K562 (cell line): ENCODE results near the gene ADGRD1. TPM values are rescaled to one million over a fixed set of nuclear protein-coding genes. Genes with fewer than 3 reads are reported as not detected.

ENCODE experiments used
- ATAC-seq: fragments of 200-7000 bp; cut with Tn5 transposase; 3 replicates; pipeline ENCODE4 v1.9.1; 2020; ENCODE audit warnings: moderate library complexity
- BruUV-seq: library from RNA; stranded (reverse); fragments of 400-500 nt; replicated peaks from 2 replicates; lab custom pipeline; 2021; lab: Mats Ljungman, UMichigan
- CTCF ChIA-PET: fragments of 300-600 bp; formaldehyde crosslinking; extraction: SDS; loops from one replicate; lab custom pipeline; 2021; ENCODE audit warnings: low intra/inter-chr PET ratio; lab: Yijun Ruan, JAX
- POLR2A ChIA-PET: fragments of 300-600, 350-650 bp; sonication (Branson Sonifier 250); formaldehyde crosslinking; extraction: SDS; loops from one replicate; lab custom pipeline; 2021; ENCODE audit warnings: antibody characterized with exemption, inconsistent platforms; lab: Yijun Ruan, JAX
- DNase-seq, 4 experiments: peaks; one replicate each; pipeline versions ENCODE4 v3.0.0 to v3.0.0-alpha.2; 2011 to 2018; ENCODE audit warnings: low spot score in 3 of 4, mixed read lengths in 3 of 4; ENCODE audit errors: extremely low read depth in 1 of 4
- FAIRE-seq: peaks from 2 replicates; lab custom pipeline; 2011; peaks lifted over from hg19 to GRCh38; lab: Jason Lieb, UNC
- H2AFZ ChIP-seq: 2 replicates; pipeline ENCODE4 v1.6.0; 2011; ENCODE audit warnings: low read depth, low read length, control low read depth, inconsistent platforms
- H3K27ac ChIP-seq: fragments of 200-600 bp; 3 replicates; pipeline ENCODE4 v1.8.0; 2011; ENCODE audit warnings: low read depth, mild to moderate bottlenecking, control low read depth, inconsistent platforms, low read length, moderate library complexity, mixed read lengths; ENCODE audit errors: extremely low read depth
- H3K27me3 ChIP-seq, 2 experiments: fragments of 300-600 bp in 1 of 2; 2 replicates in 1 of 2; 3 replicates in 1 of 2; pipeline versions ENCODE4 v1.6.0 to v1.8.0; 2011; ENCODE audit warnings: inconsistent platforms in 2 of 2, low read length in 2 of 2, mild to moderate bottlenecking in 1 of 2, mixed read lengths in 1 of 2, moderate library complexity in 1 of 2; ENCODE audit not compliant: control insufficient read depth in 2 of 2, insufficient read depth in 2 of 2
- H3K36me3 ChIP-seq: fragments of 300-600 bp; 3 replicates; pipeline ENCODE4 v1.8.0; 2011; ENCODE audit warnings: mild to moderate bottlenecking, low read length, inconsistent platforms; ENCODE audit not compliant: control insufficient read depth, insufficient read depth
- H3K4me1 ChIP-seq, 2 experiments: fragments of 200-600 bp in 1 of 2; replicated peaks in 1 of 2; 2 replicates in 1 of 2; 3 replicates in 1 of 2; pipeline versions ENCODE4 v1.5.1 to v1.8.0; 2011; ENCODE audit warnings: inconsistent platforms in 2 of 2, low read length in 2 of 2, mild to moderate bottlenecking in 1 of 2, mixed read lengths in 1 of 2, moderate library complexity in 1 of 2; ENCODE audit not compliant: control insufficient read depth in 2 of 2, insufficient read depth in 2 of 2
- H3K4me2 ChIP-seq: 2 replicates; pipeline ENCODE4 v1.6.1; 2011; ENCODE audit warnings: low read length, control low read depth, inconsistent platforms, mixed read lengths; ENCODE audit not compliant: insufficient read depth
- H3K4me3 ChIP-seq: fragments of 200-600 bp; sonication (generic), shearing (Covaris generic); 2 replicates; pipeline ENCODE4 v1.5.1; 2016; ENCODE audit warnings: control low read depth, inconsistent platforms
- H3K79me2 ChIP-seq: fragments of 200-600 bp; 3 replicates; pipeline ENCODE4 v1.8.0; 2011; ENCODE audit warnings: low read length, inconsistent platforms; ENCODE audit not compliant: control insufficient read depth, insufficient read depth
- H3K9ac ChIP-seq, 2 experiments: 2 replicates each; pipeline versions ENCODE4 v1.6.0 to v1.6.1; 2011; ENCODE audit warnings: low read depth in 2 of 2, low read length in 2 of 2, control low read depth in 1 of 2, inconsistent platforms in 1 of 2, mild to moderate bottlenecking in 1 of 2, mixed read lengths in 1 of 2; ENCODE audit not compliant: insufficient read depth in 1 of 2
- H3K9me1 ChIP-seq: one replicate; pipeline ENCODE4 v1.6.0; 2011; ENCODE audit warnings: inconsistent platforms, mild to moderate bottlenecking, low read length, moderate library complexity; ENCODE audit not compliant: control insufficient read depth, insufficient read depth
- H3K9me3 ChIP-seq: replicated peaks from 2 replicates; pipeline ENCODE4 v1.5.1; 2011; ENCODE audit warnings: low read depth, low read length, inconsistent platforms; ENCODE audit not compliant: control insufficient read depth, insufficient read depth
- H4K20me1 ChIP-seq: replicated peaks from 2 replicates; pipeline ENCODE4 v1.6.1; 2011; ENCODE audit warnings: low read length, inconsistent platforms, mixed read lengths; ENCODE audit not compliant: control insufficient read depth, insufficient read depth
- ARNT ChIP-seq, 2 experiments: fragments of 450-650 bp; IDR thresholded peaks; 2 replicates each; pipeline ENCODE4 v1.6.1; 2016; ENCODE audit warnings: mild to moderate bottlenecking in 1 of 2
- CCAR2 ChIP-seq: fragments of 200-400 bp; formaldehyde crosslinking; IDR thresholded peaks from 2 replicates; pipeline ENCODE4 v1.6.1; 2017; ENCODE audit warnings: mild to moderate bottlenecking, low read depth, low read length
- CTBP1 ChIP-seq: fragments of 450-650 bp; IDR thresholded peaks from 2 replicates; pipeline ENCODE4 v1.6.1; 2016; ENCODE audit warnings: borderline replicate concordance
- ETV6 ChIP-seq, 3 experiments: fragments of 150-350 bp in 1 of 3; sonication (generic) in 1 of 3; formaldehyde crosslinking in 1 of 3; IDR thresholded peaks; 2 replicates each; pipeline versions ENCODE4 v1.6.1 to v1.8.0; 2014 to 2022; ENCODE audit warnings: borderline replicate concordance in 2 of 3, low read depth in 2 of 3, antibody characterized with exemption in 1 of 3, low read length in 1 of 3, mild to moderate bottlenecking in 1 of 3, missing genetic modification reagents in 1 of 3
- FIP1L1 ChIP-seq: fragments of 200-400 bp; formaldehyde crosslinking; IDR thresholded peaks from 2 replicates; pipeline ENCODE4 v1.6.1; 2018; ENCODE audit warnings: mild to moderate bottlenecking, low read depth, low read length; ENCODE audit not compliant: poor library complexity, severe bottlenecking
- GATAD2A ChIP-seq: fragments of 450-650 bp; IDR thresholded peaks from 2 replicates; pipeline ENCODE4 v1.6.1; 2017
- HIVEP1 ChIP-seq: fragments of 250-450 bp; sonication (Bioruptor Pico); IDR thresholded peaks from 2 replicates; pipeline ENCODE4 v1.4.0; 2020; ENCODE audit warnings: mild to moderate bottlenecking
- KDM2B ChIP-seq: fragments of 250-450 bp; sonication (Bioruptor Pico); IDR thresholded peaks from 2 replicates; pipeline ENCODE4 v1.8.0; 2021; ENCODE audit warnings: mild to moderate bottlenecking, moderate library complexity
- POLR2B ChIP-seq: fragments of 450-650 bp; IDR thresholded peaks from 2 replicates; pipeline ENCODE4 v1.6.1; 2018; ENCODE audit warnings: low read depth; ENCODE audit not compliant: partially characterized antibody
- PYGO2 ChIP-seq: fragments of 450-650 bp; IDR thresholded peaks from 2 replicates; pipeline ENCODE4 v1.6.1; 2016; ENCODE audit warnings: mild to moderate bottlenecking, missing genetic modification characterization, moderate library complexity, missing compliant biosample characterization
- SLC30A9 ChIP-seq: fragments of 250-450 bp; sonication (Bioruptor Pico); IDR thresholded peaks from 2 replicates; pipeline ENCODE4 v1.8.0; 2022; ENCODE audit warnings: mild to moderate bottlenecking, moderate library complexity
- SMARCE1 ChIP-seq: fragments of 450-650 bp; IDR thresholded peaks from 2 replicates; pipeline ENCODE4 v1.7.1; 2016; ENCODE audit warnings: mild to moderate bottlenecking
- ZEB2 ChIP-seq: fragments of 450-650 bp; IDR thresholded peaks from 2 replicates; pipeline ENCODE4 v1.6.1; 2016
- ZNF280B ChIP-seq: fragments of 250-450 bp; sonication (Bioruptor Pico); IDR thresholded peaks from 2 replicates; pipeline ENCODE4 v1.5.1; 2021; ENCODE audit warnings: mild to moderate bottlenecking
- ZNF644 ChIP-seq: fragments of 200-800 bp; sonication (Bioruptor generic); IDR thresholded peaks from 2 replicates; pipeline ENCODE4 v1.6.1; 2016; ENCODE audit warnings: low read depth, missing genetic modification characterization, missing compliant biosample characterization
- WGBS: fragments of 100-300 bp; shearing (Covaris generic); methylation state at CpG from one replicate; pipeline ENCODE4 v1.1.6; 2016; ENCODE audit warnings: low coverage, mixed read lengths; ENCODE audit not compliant: insufficient coverage; ENCODE audit errors: missing lambda C conversion rate; 5-methylcytosine and 5-hydroxymethylcytosine counted together
- in situ Hi-C: fragments of 300-500 bp; cut with MboI; formaldehyde crosslinking; loops from 4 replicates; pipeline ENCODE4 v1.15.0; 2018; ENCODE audit warnings: inconsistent platforms, mixed read lengths
- intact Hi-C: fragments of 100-400 bp; cut with micrococcal nuclease; formaldehyde crosslinking; loops from 2 replicates; pipeline ENCODE4 v1.14.2; 2022
- polyA plus RNA-seq, 8 experiments: library from polyadenylated mRNA; depleted of rRNA in 4 of 8; stranded (reverse) in 5 of 8; unstranded in 3 of 8; fragments of >200 nt; fragmentation: Nextera tagmentation in 2 of 8; fragmentation: Illumina TruSeq in 1 of 8; extraction: Ambion mirVana in 2 of 8; extraction: Trizol in 1 of 8; gene quantifications; 2 replicates each; pipeline versions ENCODE4 v1.2.1 to v1.2.3, GENCODE V29; 2011 to 2014; ENCODE audit warnings: inconsistent platforms in 1 of 8, missing spikeins in 1 of 8
- total RNA-seq, 7 experiments: library from RNA; depleted of rRNA in 6 of 7; stranded (reverse); fragments of >200 nt in 6 of 7; fragmentation: Illumina TruSeq in 2 of 7; extraction: Trizol in 2 of 7; gene quantifications; 2 replicates each; pipeline versions ENCODE4 v1.2.1 to v1.2.3, GENCODE V29; 2011 to 2021; ENCODE audit warnings: low replicate concordance in 1 of 7
- TF ChIP-seq, protein P1 (sequence below): fragments of 450-650 bp; IDR thresholded peaks from 2 replicates; pipeline ENCODE4 v1.6.1; 2016; ENCODE audit warnings: missing biosample characterization, missing genetic modification characterization

ADGRD1 gene
- total and polyA plus RNA-seq, 9 of the 15 experiments (the other 6 are each of a cell fraction or from before 2014, with no cell fraction given): 1.7 to 11.7 (median 3.3) TPM

DNA sequence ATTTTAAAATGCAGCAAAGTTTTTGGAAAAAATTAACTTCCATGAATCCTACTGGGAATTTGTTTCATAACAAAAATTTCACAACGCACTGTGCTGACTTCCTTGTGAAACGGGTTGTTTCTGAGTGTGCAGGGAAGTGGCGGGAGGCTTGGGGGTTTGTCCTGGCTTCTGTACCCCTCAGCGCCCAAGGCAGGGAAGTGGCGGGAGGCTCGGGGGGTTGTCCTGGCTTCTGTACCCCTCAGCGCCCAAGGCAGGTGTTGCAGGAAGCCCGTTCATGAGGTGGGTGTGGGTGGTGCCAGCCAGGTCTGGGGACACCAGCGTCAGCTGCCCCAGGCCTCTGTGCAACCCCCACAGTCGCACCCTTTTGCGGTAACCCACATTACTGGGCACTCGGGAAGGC, 25.1 kb downstream of the ADGRD1 start:
- intact Hi-C loops: no loop called here
- POLR2A ChIA-PET: no interaction called here

More for the DNA sequence above, 25.1 kb downstream of the ADGRD1 start:
- no peak for TF ChIP-seq ARNT (IDR thresholded peaks at IDR 0.05)
- no peak for TF ChIP-seq PYGO2 (tag)
- no peak for TF ChIP-seq ZNF644
- TF ChIP-seq HIVEP1 (CRISPR knock-in tag): no peak
- TF ChIP-seq ZNF280B (CRISPR knock-in tag): no peak
- TF ChIP-seq CTBP1: no peak
- no peak for TF ChIP-seq ZEB2
- no peak for TF ChIP-seq GATAD2A
- TF ChIP-seq ETV6 (IDR thresholded peaks at IDR 0.05; ENCODE audit: borderline replicate concordance in 1 of 2, low read depth in 2 of 2, low read length in 1 of 2): no peak
- no peak for TF ChIP-seq ETV6 (CRISPR knock-in tag; IDR thresholded peaks at IDR 0.05; ENCODE audit: borderline replicate concordance)
- no peak for TF ChIP-seq SMARCE1
- no peak for TF ChIP-seq FIP1L1
- no peak for TF ChIP-seq CCAR2
- no peak for TF ChIP-seq SLC30A9 (CRISPR knock-in tag)
- TF ChIP-seq POLR2B: no peak
- TF ChIP-seq, protein P1, sequence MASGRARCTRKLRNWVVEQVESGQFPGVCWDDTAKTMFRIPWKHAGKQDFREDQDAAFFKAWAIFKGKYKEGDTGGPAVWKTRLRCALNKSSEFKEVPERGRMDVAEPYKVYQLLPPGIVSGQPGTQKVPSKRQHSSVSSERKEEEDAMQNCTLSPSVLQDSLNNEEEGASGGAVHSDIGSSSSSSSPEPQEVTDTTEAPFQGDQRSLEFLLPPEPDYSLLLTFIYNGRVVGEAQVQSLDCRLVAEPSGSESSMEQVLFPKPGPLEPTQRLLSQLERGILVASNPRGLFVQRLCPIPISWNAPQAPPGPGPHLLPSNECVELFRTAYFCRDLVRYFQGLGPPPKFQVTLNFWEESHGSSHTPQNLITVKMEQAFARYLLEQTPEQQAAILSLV (tag): no peak
- no peak for TF ChIP-seq KDM2B (CRISPR knock-in tag)
- no peaks in the 10 kb centered on the region for H4K20me1 ChIP-seq
- peaks cover 20 to 49% of the 10 kb centered on the region in 2 experiments for H3K27me3 ChIP-seq
- H3K9me3 ChIP-seq: no peaks in the 10 kb centered on the region
- DNase-seq: no peak
- H3K36me3 ChIP-seq: no peaks in the 10 kb centered on the region
- H3K4me2 ChIP-seq: no peak overlapping the region
- no TSS peak for BruUV-seq
- no peaks in the 10 kb centered on the region for H3K79me2 ChIP-seq
- no peak for FAIRE-seq
- H3K9ac ChIP-seq: no peak overlapping the region; a peak in 1 of 4 replicates
- CTCF ChIA-PET: no interaction called here
- H2AFZ ChIP-seq: no peak overlapping the region
- H3K4me1 ChIP-seq: peaks cover 12 to 19% of the 10 kb centered on the region in 2 experiments; a peak in 4 of 5 replicates
- no peaks in the 10 kb centered on the region for H3K9me1 ChIP-seq
- 34% methylated on average over 11 of the region's 12 CpGs for WGBS
- in situ Hi-C loops: no loop called here
- no peak overlapping the region for H3K27ac ChIP-seq
- no peak overlapping the region for H3K4me3 ChIP-seq
- no peak for ATAC-seq
